GM12878 (cell line): ENCODE measurements around the gene CYSLTR2. TPM values are rescaled to one million over a fixed set of nuclear protein-coding genes. Genes with fewer than 3 reads are reported as not detected.

Experiments
- ATAC-seq: fragments of 200-7000 bp; cut with Tn5 transposase; 3 replicates; pipeline ENCODE4 v1.9.1; 2020; ENCODE audit warnings: mild to moderate bottlenecking, moderate library complexity
- BruUV-seq: library from RNA; stranded (reverse); fragments of 400-500 nt; replicated peaks from 2 replicates; lab custom pipeline; 2021; lab: Mats Ljungman, UMichigan
- CTCF ChIA-PET: fragments of 300-600 bp; sonication (Branson Sonifier 250); formaldehyde crosslinking; extraction: SDS; loops from one replicate; lab custom pipeline; 2021; ENCODE audit warnings: inconsistent platforms; lab: Yijun Ruan, JAX
- POLR2A ChIA-PET: fragments of 350-600 bp; formaldehyde crosslinking; extraction: SDS; loops from one replicate; lab custom pipeline; 2021; ENCODE audit warnings: inconsistent platforms; lab: Charles Lee
- RAD21 ChIA-PET: fragments of 300-600 bp; sonication (Branson Sonifier 250); formaldehyde crosslinking; loops from one replicate; lab custom pipeline; 2023; ENCODE audit warnings: antibody characterized with exemption; ENCODE audit not compliant: unreplicated experiment; lab: Charles Lee
- SMC1A ChIA-PET: fragments of 300-600 bp; sonication (Branson Sonifier 250); formaldehyde crosslinking; loops from one replicate; lab custom pipeline; 2023; ENCODE audit not compliant: unreplicated experiment, uncharacterized antibody; lab: Charles Lee
- DNase-seq: peaks from one replicate; pipeline ENCODE4 v3.0.0-alpha.2; 2011; ENCODE audit warnings: low read depth, low spot score
- FAIRE-seq: peaks from 3 replicates; lab custom pipeline; 2011; peaks lifted over from hg19 to GRCh38; lab: Jason Lieb, UNC
- H2AFZ ChIP-seq: 2 replicates; pipeline ENCODE4 v1.6.0; 2011; ENCODE audit warnings: low read depth, low read length, control low read depth; ENCODE audit not compliant: control insufficient read depth
- H3K27ac ChIP-seq: 2 replicates; pipeline ENCODE4 v1.5.1; 2011; ENCODE audit warnings: control low read depth; ENCODE audit not compliant: control insufficient read depth, insufficient read depth
- H3K27me3 ChIP-seq, 2 experiments: replicated peaks in 1 of 2; 2 replicates each; pipeline versions ENCODE4 v1.6.0 to v1.6.1; 2011; ENCODE audit warnings: low read length in 1 of 2; ENCODE audit not compliant: control insufficient read depth in 2 of 2, insufficient read depth in 2 of 2
- H3K36me3 ChIP-seq, 2 experiments: 2 replicates each; pipeline ENCODE4 v1.5.1; 2011; ENCODE audit warnings: low read length in 1 of 2; ENCODE audit not compliant: control insufficient read depth in 2 of 2, insufficient read depth in 2 of 2
- H3K4me1 ChIP-seq: 2 replicates; pipeline ENCODE4 v1.6.1; 2011; ENCODE audit warnings: mild to moderate bottlenecking, low read length, moderate library complexity, mixed read lengths; ENCODE audit not compliant: control insufficient read depth, insufficient read depth
- H3K4me2 ChIP-seq: 2 replicates; pipeline ENCODE4 v1.6.0; 2011; ENCODE audit warnings: control low read depth; ENCODE audit not compliant: control insufficient read depth, insufficient read depth
- H3K4me3 ChIP-seq: fragments of 200-600 bp; sonication (generic); 2 replicates; pipeline ENCODE4 v1.5.1; 2016
- H3K79me2 ChIP-seq: 2 replicates; pipeline ENCODE4 v1.6.0; 2011; ENCODE audit warnings: low read length; ENCODE audit not compliant: control insufficient read depth, insufficient read depth
- H3K9ac ChIP-seq: 2 replicates; pipeline ENCODE4 v1.8.0; 2011; ENCODE audit warnings: low read length, control low read depth, mixed read lengths; ENCODE audit not compliant: control insufficient read depth, insufficient read depth
- H3K9me3 ChIP-seq: replicated peaks from 3 replicates; pipeline ENCODE4 v1.5.1; 2011; ENCODE audit warnings: mild to moderate bottlenecking, low read length; ENCODE audit not compliant: control insufficient read depth, insufficient read depth
- H4K20me1 ChIP-seq: 2 replicates; pipeline ENCODE4 v1.6.0; 2011; ENCODE audit not compliant: control insufficient read depth, insufficient read depth
- ASH2L ChIP-seq: fragments of 300-600, 200-600 bp; sonication (generic); IDR thresholded peaks from 2 replicates; pipeline ENCODE4 v1.6.1; 2017; ENCODE audit warnings: low read depth, mild to moderate bottlenecking, borderline replicate concordance
- BACH1 ChIP-seq: fragments of 450-650 bp; IDR thresholded peaks from 2 replicates; pipeline ENCODE4 v1.6.1; 2017; ENCODE audit warnings: mild to moderate bottlenecking, borderline replicate concordance
- BCL3 ChIP-seq: IDR thresholded peaks from 2 replicates; pipeline ENCODE4 v1.6.1; 2011; ENCODE audit warnings: borderline replicate concordance, low read depth, mild to moderate bottlenecking, moderate library complexity, low read length; ENCODE audit not compliant: insufficient read depth, poor library complexity, severe bottlenecking
- BHLHE40 ChIP-seq, 2 experiments: fragments of 450-650 bp in 1 of 2; IDR thresholded peaks; 2 replicates each; pipeline ENCODE4 v1.6.1; 2011 to 2017; ENCODE audit warnings: low read depth in 2 of 2, borderline replicate concordance in 1 of 2, improper control_type of control experiment in 1 of 2, low read length in 1 of 2, mild to moderate bottlenecking in 1 of 2
- E2F4 ChIP-seq: IDR thresholded peaks from 2 replicates; pipeline ENCODE4 v1.6.1; 2012; ENCODE audit warnings: low read depth, low read length, improper control_type of control experiment
- MTA2 ChIP-seq: fragments of 450-650 bp; IDR thresholded peaks from 2 replicates; pipeline ENCODE4 v1.6.1; 2016; ENCODE audit warnings: low read depth, mild to moderate bottlenecking, moderate library complexity
- SIN3A ChIP-seq: IDR thresholded peaks from 2 replicates; pipeline ENCODE4 v1.6.1; 2012; ENCODE audit warnings: low read depth, low read length, improper control_type of control experiment
- SREBF1 ChIP-seq: IDR thresholded peaks from 2 replicates; pipeline ENCODE4 v1.6.1; 2012; ENCODE audit warnings: mild to moderate bottlenecking, low read length
- TCF12 ChIP-seq: IDR thresholded peaks from 2 replicates; pipeline ENCODE4 v1.6.1; 2011; ENCODE audit warnings: low read depth, mild to moderate bottlenecking, low read length
- YBX1 ChIP-seq: fragments of 450-650 bp; IDR thresholded peaks from 2 replicates; pipeline ENCODE4 v1.6.1; 2016; ENCODE audit warnings: antibody characterized with exemption
- YY1 ChIP-seq: IDR thresholded peaks from 2 replicates; pipeline ENCODE4 v1.6.1; 2011; ENCODE audit warnings: low read depth, mild to moderate bottlenecking, low read length
- ZNF592 ChIP-seq: fragments of 450-650 bp; IDR thresholded peaks from 2 replicates; pipeline ENCODE4 v1.6.1; 2017; ENCODE audit warnings: mild to moderate bottlenecking, moderate library complexity
- in situ Hi-C: fragments of 300-500 bp; cut with MboI; formaldehyde crosslinking; loops from 9 replicates; pipeline ENCODE4 v1.14.3; 2018; ENCODE audit warnings: mixed read lengths
- intact Hi-C: fragments of 100-400 bp; cut with micrococcal nuclease; formaldehyde crosslinking; loops from one replicate; pipeline ENCODE4 v1.14.2; 2022; ENCODE audit not compliant: unreplicated experiment
- polyA plus RNA-seq, 11 experiments: library from polyadenylated mRNA; depleted of rRNA in 4 of 11; unstranded in 6 of 11; stranded (reverse) in 5 of 11; fragments of >200 nt; fragmentation: Nextera tagmentation in 4 of 11; fragmentation: Illumina TruSeq in 1 of 11; extraction: Ambion mirVana in 4 of 11; extraction: Trizol in 1 of 11; gene quantifications; 1 replicate in 1 of 11; 2 replicates in 10 of 11; pipeline versions ENCODE4 v1.2.1 to v1.2.3, GENCODE V29; 2011 to 2016; ENCODE audit warnings: inconsistent platforms in 2 of 11, missing spikeins in 2 of 11, low read depth in 1 of 11
- total RNA-seq, 4 experiments: library from RNA; depleted of rRNA in 3 of 4; stranded (reverse); fragments of >200 nt in 3 of 4; fragmentation: Illumina TruSeq in 1 of 4; extraction: Trizol in 1 of 4; gene quantifications; 2 replicates each; pipeline versions ENCODE4 v1.2.1 to v1.2.3, GENCODE V29; 2013 to 2021

The CYSLTR2 gene
- total and polyA plus RNA-seq, 10 of the 15 experiments (the other 5 are each of a cell fraction or from before 2014, with no cell fraction given): 0.02 to 0.08 (median 0.03) TPM; not detected in 5

- H4K20me1 ChIP-seq: no peaks in the 10 kb centered on the region
- H3K27ac ChIP-seq: no peak overlapping the region
- H3K4me3 ChIP-seq: no peak overlapping the region
- ChIA-PET POLR2A (no interaction called here), RAD21 (no interaction called here)
- in situ Hi-C loops: no loop called here
- no peak overlapping the region for H3K9ac ChIP-seq
- no peak for DNase-seq
- TF ChIP-seq SREBF1 (no peak), BHLHE40 (IDR thresholded peaks at IDR 0.05; ENCODE audit: borderline replicate concordance in 1 of 2, low read depth in 2 of 2, low read length in 1 of 2) (no peak), E2F4 (no peak), YBX1 (no peak), SIN3A (no peak), BCL3 (no peak), BACH1 (no peak), ASH2L (no peak), YY1 (no peak), TCF12 (no peak), ZNF592 (no peak), MTA2 (no peak)
- TF ChIP-seq, all 136 proteins: peak for 0
- no peak for ATAC-seq
- SMC1A ChIA-PET: interaction anchor here (0.6 kb wide), 1 partner anchor 28 kb away, joined by 3 read pairs; no protein-coding TSS in a partner anchor
- no peak for FAIRE-seq
- Histone ChIP-seq H3K4me2 (no peak overlapping the region), H3K4me1 (no peaks in the 10 kb centered on the region), H3K79me2 (no peaks in the 10 kb centered on the region), H3K27me3 (no peaks in the 10 kb centered on the region; a peak in 1 of 4 replicates), H3K9me3 (peaks cover 1% of the 10 kb centered on the region; the same call in 2 of the 3 replicates), H2AFZ (no peak overlapping the region), H3K36me3 (no peaks in the 10 kb centered on the region)
- intact Hi-C loops: no loop called here
- CTCF ChIA-PET: interaction anchor here (0.6 kb wide), 1 partner anchor 63 kb away, joined by 3 read pairs; no protein-coding TSS in a partner anchor
- no TSS peak for BruUV-seq
Measured at GRCh38 chr13:48636550-48636949, 17.2 kb upstream of the CYSLTR2 start.
